Natural killer cell (primary cell): ENCODE measurements around the gene RERE. TPM values are rescaled to one million over a fixed set of nuclear protein-coding genes. Genes with fewer than 3 reads are reported as not detected.

Experiments
- ATAC-seq, 3 donors: fragments of 150-1000 bp in 2 of 3; fragments of 200-7000 bp in 1 of 3; cut with Tn5 transposase; 1 replicate in 1 of 3; 2 replicates in 2 of 3; pipeline ENCODE4 v1.10.0; 2021; ENCODE audit warnings: mild to moderate bottlenecking in 2 of 3, moderate library complexity in 2 of 3
- DNase-seq, 2 donors: peaks; one replicate each; pipeline versions ENCODE4 v3.0.0 to v3.0.0-alpha.2; 2013 to 2021; ENCODE audit warnings: mixed read lengths in 1 of 2
- H3K27ac ChIP-seq: one replicate; pipeline ENCODE4 v1.5.1; 2013; ENCODE audit warnings: mild to moderate bottlenecking, low read length
- H3K27me3 ChIP-seq: one replicate; pipeline ENCODE4 v1.6.1; 2013; ENCODE audit warnings: low read length; ENCODE audit not compliant: control insufficient read depth, insufficient read depth
- H3K36me3 ChIP-seq: one replicate; pipeline ENCODE4 v1.6.1; 2013; ENCODE audit warnings: low read length; ENCODE audit not compliant: control insufficient read depth, insufficient read depth
- H3K4me1 ChIP-seq: one replicate; pipeline ENCODE4 v1.6.1; 2013; ENCODE audit warnings: low read length; ENCODE audit not compliant: control insufficient read depth, insufficient read depth
- H3K4me3 ChIP-seq: one replicate; pipeline ENCODE4 v1.5.1; 2013; ENCODE audit warnings: low read length
- H3K9me3 ChIP-seq: one replicate; pipeline ENCODE4 v1.6.1; 2013; ENCODE audit warnings: low read length; ENCODE audit not compliant: control insufficient read depth, insufficient read depth
- H3K27ac Mint-ChIP-seq, 2 donors: one replicate each; pipeline ENCODE4 v1.8.0; 2022; ENCODE audit warnings: mild to moderate bottlenecking in 2 of 2, mixed read lengths in 2 of 2, moderate library complexity in 1 of 2
- H3K27me3 Mint-ChIP-seq, 2 donors: one replicate each; pipeline ENCODE4 v1.8.0; 2022; ENCODE audit warnings: low read depth in 2 of 2, mixed read lengths in 2 of 2
- H3K36me3 Mint-ChIP-seq: one replicate; pipeline ENCODE4 v1.8.0; 2022; ENCODE audit warnings: mixed read lengths
- H3K4me1 Mint-ChIP-seq, 2 donors: one replicate each; pipeline ENCODE4 v1.8.0; 2022; ENCODE audit warnings: mixed read lengths in 2 of 2
- H3K4me3 Mint-ChIP-seq: one replicate; pipeline ENCODE4 v1.8.0; 2022; ENCODE audit warnings: mild to moderate bottlenecking, moderate library complexity, mixed read lengths
- H3K9me3 Mint-ChIP-seq, 2 donors: one replicate each; pipeline ENCODE4 v1.8.0; 2022; ENCODE audit warnings: mixed read lengths in 2 of 2
- CTCF ChIP-seq: fragments of 200-600 bp; IDR thresholded peaks from one replicate; pipeline ENCODE4 v1.8.0; 2022; ENCODE audit warnings: antibody characterized with exemption
- WGBS: methylation state at CpG from one replicate; pipeline ENCODE4 v1.1.7; 2013; ENCODE audit warnings: missing lambda C conversion rate; ENCODE audit not compliant: insufficient coverage; 5-methylcytosine and 5-hydroxymethylcytosine counted together
- intact Hi-C: fragments of 100-400 bp; cut with micrococcal nuclease; formaldehyde crosslinking; loops from one replicate; pipeline ENCODE4 v1.14.2; 2022
- total RNA-seq, 4 donors: library from RNA; stranded (reverse); fragments of 120-200 nt in 1 of 4; gene quantifications; one replicate each; pipeline versions ENCODE4 v1.2.3 to v1.2.4, GENCODE V29; 2013 to 2022

RERE gene
- total RNA-seq, 3 donors from 2014 or later (not counting 1 experiment from before 2014, with no cell fraction given) = 67.7 to 76.0 (median 73.0) TPM

GRCh38 chr1:8845104-8846097 lies 28.0 kb upstream of the RERE start:
- ATAC-seq = no peak
- Histone ChIP-seq H3K4me1 (peaks cover 6% of the 10 kb centered on the region), H3K27me3 (no peaks in the 10 kb centered on the region), H3K4me3 (no peak overlapping the region), H3K9me3 (no peaks in the 10 kb centered on the region), H3K36me3 (no peaks in the 10 kb centered on the region), H3K27ac (no peak overlapping the region)
- H3K27me3 Mint-ChIP-seq = peaks cover 0 to 5% of the 10 kb centered on the region in 2 donors
- H3K4me3 Mint-ChIP-seq = no peak overlapping the region
- TF ChIP-seq CTCF = no peak
- no peaks in the 10 kb centered on the region for H3K9me3 Mint-ChIP-seq
- intact Hi-C loops = no loop called here
- H3K27ac Mint-ChIP-seq = no peak overlapping the region
- no peaks in the 10 kb centered on the region for H3K36me3 Mint-ChIP-seq
- WGBS = 88% methylated on average over 21 of the region's 21 CpGs
- DNase-seq = no peak
- no peaks in the 10 kb centered on the region for H3K4me1 Mint-ChIP-seq

GRCh38 chr1:8844501-8845006 lies 27.1 kb upstream of the RERE start:
- intact Hi-C loops = no loop called here

GRCh38 chr1:8841395-8841794 lies 24.0 kb upstream of the RERE start:
- H3K4me3 Mint-ChIP-seq = no peak overlapping the region
- Histone ChIP-seq H3K4me3 (no peak overlapping the region), H3K4me1 (no peaks in the 10 kb centered on the region), H3K27ac (no peak overlapping the region), H3K9me3 (no peaks in the 10 kb centered on the region), H3K36me3 (no peaks in the 10 kb centered on the region), H3K27me3 (no peaks in the 10 kb centered on the region)
- TF ChIP-seq CTCF = no peak
- H3K27ac Mint-ChIP-seq = no peak overlapping the region
- H3K4me1 Mint-ChIP-seq = no peaks in the 10 kb centered on the region
- 92% methylated on average over 2 of the region's 3 CpGs for WGBS
- ATAC-seq (no peak), DNase-seq (no peak)
- H3K36me3 Mint-ChIP-seq = no peaks in the 10 kb centered on the region
- H3K9me3 Mint-ChIP-seq = no peaks in the 10 kb centered on the region
- peaks cover 0 to 5% of the 10 kb centered on the region in 2 donors for H3K27me3 Mint-ChIP-seq
- intact Hi-C loops = no loop called here

More at GRCh38 chr1:8844501-8845006, 27.1 kb upstream of the RERE start:
- H3K4me3 Mint-ChIP-seq = no peak overlapping the region
- no peaks in the 10 kb centered on the region for H3K9me3 ChIP-seq
- H3K4me1 ChIP-seq = peaks cover 6% of the 10 kb centered on the region
- TF ChIP-seq CTCF = no peak
- no peaks in the 10 kb centered on the region for H3K9me3 Mint-ChIP-seq
- H3K27me3 Mint-ChIP-seq = peaks cover 0 to 5% of the 10 kb centered on the region in 2 donors
- H3K27ac ChIP-seq = no peak overlapping the region
- H3K36me3 ChIP-seq = no peaks in the 10 kb centered on the region
- 67% methylated on average over 7 of the region's 7 CpGs for WGBS
- H3K4me1 Mint-ChIP-seq = no peaks in the 10 kb centered on the region
- no peak overlapping the region for H3K27ac Mint-ChIP-seq
- H3K4me3 ChIP-seq = no peak overlapping the region
- no peaks in the 10 kb centered on the region for H3K36me3 Mint-ChIP-seq
- no peaks in the 10 kb centered on the region for H3K27me3 ChIP-seq
- DNase-seq = no peak
- ATAC-seq = no peak
